Left lung (tissue), 14 donors: ENCODE measurements around the gene HNRNPU. TPM values are rescaled to one million over a fixed set of nuclear protein-coding genes. Genes with fewer than 3 reads are reported as not detected.

Experiments
- ATAC-seq: fragments of 200-7000 bp; cut with Tn5 transposase; one replicate; pipeline ENCODE4 v1.9.1; 2020; ENCODE audit warnings: moderate library complexity
- DNase-seq, 4 donors: peaks; one replicate each; pipeline ENCODE4 v3.0.0-alpha.2; 2013 to 2020
- H3K27ac ChIP-seq, 2 donors: fragments of 200-600 bp; sonication (generic) in 1 of 2; one replicate each; pipeline versions ENCODE4 v1.5.0 to v1.8.0; 2020 to 2021
- H3K27me3 ChIP-seq, 2 donors: fragments of 200-600 bp; sonication (generic) in 1 of 2; one replicate each; pipeline versions ENCODE4 v1.5.0 to v1.8.0; 2020 to 2021
- H3K36me3 ChIP-seq, 2 donors: fragments of 200-600 bp; sonication (generic) in 1 of 2; one replicate each; pipeline versions ENCODE4 v1.5.0 to v1.8.0; 2020 to 2021
- H3K4me1 ChIP-seq, 2 donors: fragments of 200-600 bp; one replicate each; pipeline ENCODE4 v1.8.0; 2021
- H3K4me3 ChIP-seq, 2 donors: fragments of 200-600 bp; sonication (generic) in 1 of 2; one replicate each; pipeline versions ENCODE4 v1.5.0 to v1.8.0; 2020 to 2021; ENCODE audit warnings: mild to moderate bottlenecking in 1 of 2
- H3K9me3 ChIP-seq, 2 donors: fragments of 200-600 bp; sonication (generic) in 1 of 2; one replicate each; pipeline versions ENCODE4 v1.5.0 to v1.8.0; 2020 to 2021
- intact Hi-C, 2 donors: fragments of 100-400 bp; cut with DNase I; formaldehyde crosslinking; loops; one replicate each; pipeline versions ENCODE4 v1.11.2 to v1.14.2; 2022
- long read RNA-seq, 12 donors: library from polyadenylated mRNA in 2 of 12; unstranded in 2 of 12; transcript quantifications; one replicate each; pipeline ENCODE4 v2.0.0 and lab custom pipeline, GENCODE V29; 2019 to 2026
- polyA plus RNA-seq, 6 donors: library from polyadenylated mRNA; unstranded; fragments of 120-200 nt; gene quantifications; one replicate each; pipeline ENCODE4 v1.2.1, GENCODE V29; 2013; ENCODE audit not compliant: insufficient read length in 6 of 6
- total RNA-seq, 2 donors: library from RNA; stranded (reverse); fragmentation: NEBNext Ultra II Directional; extraction: Animal tissue kit (Norgen Biotek cat#: 25700); gene quantifications; one replicate each; pipeline ENCODE4 v1.2.1, GENCODE V29; 2021
- TF ChIP-seq, protein P1 (sequence below), 2 donors: fragments of 200-600 bp; sonication (generic) in 1 of 2; IDR thresholded peaks; one replicate each; pipeline versions ENCODE4 v1.5.0 to v1.8.0; 2021; ENCODE audit warnings: antibody characterized with exemption in 2 of 2
- donor health status: DM: no; HTN: yes; CAD: no.
- donor health status: DM: no; HTN: no; CAD: no.

The HNRNPU gene
- 100 to 1,000 TPM; 248 to 263 TPM for total RNA-seq
- polyA plus RNA-seq: 100 to 1,000 TPM; 583 to 663 (median 621) TPM
- long read RNA-seq, donor 1, full-length matches to known transcripts: 67 of 199 reads
- long read RNA-seq, donor 1, partial matches to known transcripts: 132 of 199 reads
- long read RNA-seq, donor 1, other reads (novel, unspliced or antisense): 0 of 199 reads
- long read RNA-seq, donor 2, full-length matches to known transcripts: 91 of 591 reads
- long read RNA-seq, donor 2, partial matches to known transcripts: 500 of 591 reads
- long read RNA-seq, donor 2, other reads (novel, unspliced or antisense): 0 of 591 reads
- long read RNA-seq, donor 3, full-length matches to known transcripts: 66 of 268 reads
- long read RNA-seq, donor 3, partial matches to known transcripts: 112 of 268 reads
- long read RNA-seq, donor 3, other reads (novel, unspliced or antisense): 90 of 268 reads
- long read RNA-seq, donor 4, full-length matches to known transcripts: 3 of 37 reads
- long read RNA-seq, donor 4, partial matches to known transcripts: 17 of 37 reads
- long read RNA-seq, donor 4, other reads (novel, unspliced or antisense): 17 of 37 reads
- long read RNA-seq, donor 5, full-length matches to known transcripts: 56 of 325 reads
- long read RNA-seq, donor 5, partial matches to known transcripts: 179 of 325 reads
- long read RNA-seq, donor 5, other reads (novel, unspliced or antisense): 90 of 325 reads
- long read RNA-seq, donor 6, full-length matches to known transcripts: 46 of 391 reads
- long read RNA-seq, donor 6, partial matches to known transcripts: 161 of 391 reads
- long read RNA-seq, donor 6, other reads (novel, unspliced or antisense): 184 of 391 reads
- long read RNA-seq, donor 7, full-length matches to known transcripts: 33 of 51 reads
- long read RNA-seq, donor 7, partial matches to known transcripts: 18 of 51 reads
- long read RNA-seq, donor 7, other reads (novel, unspliced or antisense): 0 of 51 reads
- long read RNA-seq, donor 8, full-length matches to known transcripts: 82 of 183 reads
- long read RNA-seq, donor 8, partial matches to known transcripts: 101 of 183 reads
- long read RNA-seq, donor 8, other reads (novel, unspliced or antisense): 0 of 183 reads
- long read RNA-seq, donor 9: 0 reads
- long read RNA-seq, donor 10, full-length matches to known transcripts: 2 of 20 reads
- long read RNA-seq, donor 10, partial matches to known transcripts: 17 of 20 reads
- long read RNA-seq, donor 10, other reads (novel, unspliced or antisense): 1 of 20 reads
- long read RNA-seq, donor 11, full-length matches to known transcripts: 65 of 713 reads
- long read RNA-seq, donor 11, partial matches to known transcripts: 499 of 713 reads
- long read RNA-seq, donor 11, other reads (novel, unspliced or antisense): 149 of 713 reads
- long read RNA-seq, donor 12, full-length matches to known transcripts: 66 of 363 reads
- long read RNA-seq, donor 12, partial matches to known transcripts: 297 of 363 reads
- long read RNA-seq, donor 12, other reads (novel, unspliced or antisense): 0 of 363 reads

DNA sequence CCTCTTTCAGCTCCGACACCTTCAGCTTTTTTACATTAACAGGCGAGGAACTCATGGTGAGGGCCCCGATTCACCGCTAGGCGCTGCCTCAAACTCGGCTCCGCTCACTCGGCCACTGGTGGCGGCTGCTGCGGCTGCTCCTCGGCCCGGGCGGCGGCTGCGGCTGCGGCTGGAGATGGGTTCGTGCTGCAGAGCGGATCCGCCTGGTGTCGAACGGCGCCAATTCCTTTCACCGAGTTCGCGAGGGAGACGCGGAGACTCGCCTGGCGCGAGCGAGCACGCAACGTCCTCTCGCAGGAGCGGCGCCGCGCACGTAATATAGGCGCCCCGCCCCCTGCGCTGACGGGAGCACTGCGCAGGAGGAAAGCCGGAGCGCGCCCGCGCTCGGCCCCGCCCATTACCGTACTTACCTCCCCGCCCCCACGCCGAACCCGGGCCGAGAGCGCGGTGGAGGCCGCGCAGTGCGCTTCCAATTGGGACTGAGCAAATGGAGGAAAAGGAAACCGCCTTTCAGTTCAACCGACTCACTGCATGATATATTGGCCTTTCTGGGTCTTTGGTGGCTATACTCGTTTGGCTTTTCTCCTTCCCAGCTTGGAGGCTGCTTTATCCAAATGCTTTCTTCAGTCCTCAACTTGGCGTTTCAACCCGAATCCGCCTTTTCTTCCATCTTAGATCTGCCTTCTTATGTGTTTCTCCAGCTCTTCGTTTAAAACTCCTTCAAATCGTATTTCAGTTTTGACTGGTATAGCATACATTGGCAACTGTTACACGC lies at the start of gene HNRNPU:
HNRNPU (minus strand) TSS at position 291 of the 775 bp plus-strand sequence; CDS start at position 55, 236 bp downstream.
- TF ChIP-seq, protein P1, sequence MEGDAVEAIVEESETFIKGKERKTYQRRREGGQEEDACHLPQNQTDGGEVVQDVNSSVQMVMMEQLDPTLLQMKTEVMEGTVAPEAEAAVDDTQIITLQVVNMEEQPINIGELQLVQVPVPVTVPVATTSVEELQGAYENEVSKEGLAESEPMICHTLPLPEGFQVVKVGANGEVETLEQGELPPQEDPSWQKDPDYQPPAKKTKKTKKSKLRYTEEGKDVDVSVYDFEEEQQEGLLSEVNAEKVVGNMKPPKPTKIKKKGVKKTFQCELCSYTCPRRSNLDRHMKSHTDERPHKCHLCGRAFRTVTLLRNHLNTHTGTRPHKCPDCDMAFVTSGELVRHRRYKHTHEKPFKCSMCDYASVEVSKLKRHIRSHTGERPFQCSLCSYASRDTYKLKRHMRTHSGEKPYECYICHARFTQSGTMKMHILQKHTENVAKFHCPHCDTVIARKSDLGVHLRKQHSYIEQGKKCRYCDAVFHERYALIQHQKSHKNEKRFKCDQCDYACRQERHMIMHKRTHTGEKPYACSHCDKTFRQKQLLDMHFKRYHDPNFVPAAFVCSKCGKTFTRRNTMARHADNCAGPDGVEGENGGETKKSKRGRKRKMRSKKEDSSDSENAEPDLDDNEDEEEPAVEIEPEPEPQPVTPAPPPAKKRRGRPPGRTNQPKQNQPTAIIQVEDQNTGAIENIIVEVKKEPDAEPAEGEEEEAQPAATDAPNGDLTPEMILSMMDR (IDR thresholded peaks at IDR 0.05): peak; percentile 13 to 15
- DNase-seq (peak; percentile 96 to 99 (median 99)), ATAC-seq (peak; percentile 92)
- peak within 1 kb of the TSS; percentile 95 to 98 for H3K4me3 ChIP-seq
- intact Hi-C loops: loop anchor here in 1 of 2 donors (10.0 kb wide), 1 partner anchor 100 kb away; a partner anchor contains a TSS
- H3K4me1 ChIP-seq: peaks cover 25 to 47% of the 10 kb centered on the region in 2 donors
- H3K27ac ChIP-seq: peak within 1 kb of the TSS; percentile 100
- H3K27me3 ChIP-seq: no peaks in the 10 kb centered on the region
- no peaks in the 10 kb centered on the region for H3K9me3 ChIP-seq
- peaks cover 0 to 26% of the 10 kb centered on the region in 2 donors for H3K36me3 ChIP-seq

DNA sequence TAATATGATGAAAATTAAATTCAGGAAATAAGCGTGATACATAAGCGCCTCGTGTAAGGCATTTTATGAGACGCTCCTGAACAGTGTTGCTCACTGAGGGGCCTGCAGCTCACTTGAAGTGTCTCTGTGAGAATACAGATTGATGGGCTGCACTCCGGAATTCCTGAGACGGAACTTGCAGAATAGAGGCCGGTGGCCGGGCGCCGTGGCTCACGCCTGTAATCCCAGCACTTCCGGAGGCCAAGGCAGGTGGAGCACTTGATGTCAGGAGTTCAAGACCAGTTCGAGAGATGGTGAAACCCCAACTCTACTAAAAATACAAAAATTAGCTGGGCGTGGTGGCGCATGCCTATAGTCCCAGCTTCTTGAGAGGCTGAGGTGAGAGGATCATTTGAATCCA lies 49.5 kb upstream of the HNRNPU start:
- DNase-seq (no peak), ATAC-seq (no peak)
- Histone ChIP-seq H3K4me3 (no peak overlapping the region), H3K27me3 (no peaks in the 10 kb centered on the region), H3K4me1 (peaks cover 0 to 1% of the 10 kb centered on the region in 2 donors), H3K9me3 (no peaks in the 10 kb centered on the region), H3K27ac (no peak overlapping the region), H3K36me3 (no peaks in the 10 kb centered on the region)
- TF ChIP-seq, protein P1 (IDR thresholded peaks at IDR 0.05): no peak
- intact Hi-C loops: no loop called here

DNA sequence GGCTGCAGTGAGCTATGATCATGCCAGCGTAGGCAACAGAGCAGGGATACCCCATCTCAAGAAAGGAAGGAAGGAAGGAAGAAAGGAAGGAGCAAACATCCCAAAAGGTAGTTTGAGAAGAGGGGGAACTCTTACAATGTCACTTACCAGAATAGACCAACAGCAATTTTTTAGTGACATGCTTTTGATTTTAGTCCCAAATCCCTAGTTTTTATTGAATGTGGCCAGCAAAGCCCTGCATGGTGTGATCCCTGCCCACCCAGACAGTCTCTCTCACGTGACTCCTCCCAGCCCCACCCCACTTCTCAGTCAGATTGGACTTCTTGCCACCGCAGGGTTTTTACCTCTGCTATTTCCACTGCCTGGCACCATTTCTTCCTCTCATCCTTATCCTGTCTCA lies 39.8 kb upstream of the HNRNPU start:
- Histone ChIP-seq H3K36me3 (no peaks in the 10 kb centered on the region), H3K9me3 (no peaks in the 10 kb centered on the region), H3K27me3 (no peaks in the 10 kb centered on the region), H3K4me1 (no peaks in the 10 kb centered on the region), H3K27ac (no peak overlapping the region), H3K4me3 (no peak overlapping the region)
- no peak for ATAC-seq
- intact Hi-C loops: no loop called here
- DNase-seq: no peak
- TF ChIP-seq, protein P1 (IDR thresholded peaks at IDR 0.05): no peak

DNA sequence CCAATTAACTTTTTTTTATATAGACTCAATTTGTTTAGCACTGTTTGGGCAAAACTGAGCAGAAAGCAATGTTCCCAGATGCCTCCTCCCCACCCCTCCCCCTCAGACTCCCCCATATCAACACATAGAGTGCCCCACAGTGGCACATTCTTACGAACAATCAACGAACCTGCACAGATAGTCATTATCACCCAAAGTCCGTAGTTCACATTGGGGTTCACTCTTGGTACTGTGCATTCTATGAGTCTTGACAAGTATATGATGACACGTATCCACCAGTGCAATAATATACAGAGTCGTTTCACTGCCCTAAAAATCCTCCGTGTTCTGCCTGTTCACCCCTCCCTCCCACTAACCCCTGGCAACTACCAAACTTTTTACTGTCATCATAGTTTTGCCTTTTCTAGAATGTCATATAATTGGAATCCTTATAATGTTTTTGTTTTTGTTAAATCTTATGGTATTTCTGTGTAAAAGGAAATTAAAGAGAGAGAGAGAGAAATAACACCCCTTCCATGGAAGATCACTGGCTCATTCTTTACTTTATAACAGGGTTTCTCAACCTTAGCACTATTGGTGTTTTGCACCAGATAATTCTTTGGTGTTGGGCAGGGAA lies 37.2 kb upstream of the HNRNPU start:
- Histone ChIP-seq H3K27me3 (no peaks in the 10 kb centered on the region), H3K9me3 (no peaks in the 10 kb centered on the region), H3K36me3 (no peaks in the 10 kb centered on the region), H3K27ac (no peak overlapping the region), H3K4me3 (no peak overlapping the region), H3K4me1 (no peaks in the 10 kb centered on the region)
- intact Hi-C loops: no loop called here
- TF ChIP-seq, protein P1 (IDR thresholded peaks at IDR 0.05): no peak
- ATAC-seq: no peak
- DNase-seq: no peak
